GM12878 (cell line): Measurements from ENCODE around the gene ZBTB5. TPM values are rescaled to one million over a fixed set of nuclear protein-coding genes. Genes with fewer than 3 reads are reported as not detected.
A peak's percentile ranks its signal among the peaks of the same experiment; 100 is the strongest.

Experiments
- ATAC-seq: fragments of 200-7000 bp; cut with Tn5 transposase; 3 replicates; pipeline ENCODE4 v1.9.1; 2020; ENCODE audit warnings: mild to moderate bottlenecking, moderate library complexity
- BruUV-seq: library from RNA; stranded (reverse); fragments of 400-500 nt; replicated peaks from 2 replicates; lab custom pipeline; 2021; lab: Mats Ljungman, UMichigan
- CTCF ChIA-PET: fragments of 300-600 bp; sonication (Branson Sonifier 250); formaldehyde crosslinking; extraction: SDS; loops from one replicate; lab custom pipeline; 2021; ENCODE audit warnings: inconsistent platforms; lab: Yijun Ruan, JAX
- POLR2A ChIA-PET: fragments of 350-600 bp; formaldehyde crosslinking; extraction: SDS; loops from one replicate; lab custom pipeline; 2021; ENCODE audit warnings: inconsistent platforms; lab: Charles Lee
- RAD21 ChIA-PET: fragments of 300-600 bp; sonication (Branson Sonifier 250); formaldehyde crosslinking; loops from one replicate; lab custom pipeline; 2023; ENCODE audit warnings: antibody characterized with exemption; ENCODE audit not compliant: unreplicated experiment; lab: Charles Lee
- SMC1A ChIA-PET: fragments of 300-600 bp; sonication (Branson Sonifier 250); formaldehyde crosslinking; loops from one replicate; lab custom pipeline; 2023; ENCODE audit not compliant: unreplicated experiment, uncharacterized antibody; lab: Charles Lee
- DNase-seq: peaks from one replicate; pipeline ENCODE4 v3.0.0-alpha.2; 2011; ENCODE audit warnings: low read depth, low spot score
- FAIRE-seq: peaks from 3 replicates; lab custom pipeline; 2011; peaks lifted over from hg19 to GRCh38; lab: Jason Lieb, UNC
- H2AFZ ChIP-seq: 2 replicates; pipeline ENCODE4 v1.6.0; 2011; ENCODE audit warnings: low read depth, low read length, control low read depth; ENCODE audit not compliant: control insufficient read depth
- H3K27ac ChIP-seq: 2 replicates; pipeline ENCODE4 v1.5.1; 2011; ENCODE audit warnings: control low read depth; ENCODE audit not compliant: control insufficient read depth, insufficient read depth
- H3K27me3 ChIP-seq, 2 experiments: replicated peaks in 1 of 2; 2 replicates each; pipeline versions ENCODE4 v1.6.0 to v1.6.1; 2011; ENCODE audit warnings: low read length in 1 of 2; ENCODE audit not compliant: control insufficient read depth in 2 of 2, insufficient read depth in 2 of 2
- H3K36me3 ChIP-seq, 2 experiments: 2 replicates each; pipeline ENCODE4 v1.5.1; 2011; ENCODE audit warnings: low read length in 1 of 2; ENCODE audit not compliant: control insufficient read depth in 2 of 2, insufficient read depth in 2 of 2
- H3K4me1 ChIP-seq: 2 replicates; pipeline ENCODE4 v1.6.1; 2011; ENCODE audit warnings: mild to moderate bottlenecking, low read length, moderate library complexity, mixed read lengths; ENCODE audit not compliant: control insufficient read depth, insufficient read depth
- H3K4me2 ChIP-seq: 2 replicates; pipeline ENCODE4 v1.6.0; 2011; ENCODE audit warnings: control low read depth; ENCODE audit not compliant: control insufficient read depth, insufficient read depth
- H3K4me3 ChIP-seq: fragments of 200-600 bp; sonication (generic); 2 replicates; pipeline ENCODE4 v1.5.1; 2016
- H3K79me2 ChIP-seq: 2 replicates; pipeline ENCODE4 v1.6.0; 2011; ENCODE audit warnings: low read length; ENCODE audit not compliant: control insufficient read depth, insufficient read depth
- H3K9ac ChIP-seq: 2 replicates; pipeline ENCODE4 v1.8.0; 2011; ENCODE audit warnings: low read length, control low read depth, mixed read lengths; ENCODE audit not compliant: control insufficient read depth, insufficient read depth
- H3K9me3 ChIP-seq: replicated peaks from 3 replicates; pipeline ENCODE4 v1.5.1; 2011; ENCODE audit warnings: mild to moderate bottlenecking, low read length; ENCODE audit not compliant: control insufficient read depth, insufficient read depth
- H4K20me1 ChIP-seq: 2 replicates; pipeline ENCODE4 v1.6.0; 2011; ENCODE audit not compliant: control insufficient read depth, insufficient read depth
- ATF7 ChIP-seq: fragments of 450-650 bp; IDR thresholded peaks from 2 replicates; pipeline ENCODE4 v1.6.1; 2016; ENCODE audit warnings: low read depth, mild to moderate bottlenecking
- CBX3 ChIP-seq: fragments of 200-600 bp; sonication (generic); IDR thresholded peaks from 2 replicates; pipeline ENCODE4 v1.6.1; 2016; ENCODE audit warnings: low read depth, borderline replicate concordance
- CHD1 ChIP-seq: IDR thresholded peaks from 2 replicates; pipeline ENCODE4 v1.6.1; 2012; ENCODE audit warnings: low read depth, low read length, improper control_type of control experiment
- CHD2 ChIP-seq: IDR thresholded peaks from 2 replicates; pipeline ENCODE4 v1.6.1; 2011; ENCODE audit warnings: low read depth, low read length, improper control_type of control experiment, borderline replicate concordance
- ESRRA ChIP-seq: IDR thresholded peaks from 2 replicates; pipeline ENCODE4 v1.6.1; 2012; ENCODE audit warnings: mild to moderate bottlenecking, low read length, improper control_type of control experiment
- FOXM1 ChIP-seq: IDR thresholded peaks from 2 replicates; pipeline ENCODE4 v1.6.1; 2012; ENCODE audit warnings: low read depth, mild to moderate bottlenecking, inconsistent platforms, low read length, moderate library complexity
- IRF5 ChIP-seq: fragments of 450-650 bp; IDR thresholded peaks from 2 replicates; pipeline ENCODE4 v1.6.1; 2017; ENCODE audit warnings: borderline replicate concordance
- MEF2A ChIP-seq: IDR thresholded peaks from 2 replicates; pipeline ENCODE4 v1.6.1; 2011; ENCODE audit warnings: low read depth, mild to moderate bottlenecking, low read length, moderate library complexity; ENCODE audit not compliant: insufficient read depth
- MEF2B ChIP-seq: fragments of 450-650 bp; IDR thresholded peaks from 2 replicates; pipeline ENCODE4 v1.6.1; 2018; ENCODE audit warnings: mild to moderate bottlenecking, moderate library complexity; ENCODE audit not compliant: partially characterized antibody, poor library complexity, severe bottlenecking
- NRF1 ChIP-seq: conservative IDR thresholded peaks from 2 replicates; pipeline ENCODE4 v1.6.1; 2011; ENCODE audit warnings: mild to moderate bottlenecking, low read depth, low read length, improper control_type of control experiment
- PAX8 ChIP-seq: fragments of 450-650 bp; IDR thresholded peaks from 2 replicates; pipeline ENCODE4 v1.6.1; 2017; ENCODE audit warnings: mild to moderate bottlenecking, moderate library complexity
- PBX3 ChIP-seq: IDR thresholded peaks from 2 replicates; pipeline ENCODE4 v1.6.1; 2011; ENCODE audit warnings: mild to moderate bottlenecking, low read depth, low read length, moderate library complexity; ENCODE audit not compliant: insufficient replicate concordance
- POLR2AphosphoS2 ChIP-seq: IDR thresholded peaks from 2 replicates; pipeline ENCODE4 v1.6.1; 2011; ENCODE audit warnings: low read depth, mild to moderate bottlenecking, low read length, improper control_type of control experiment, moderate library complexity
- RELA ChIP-seq: fragments of 450-650 bp; IDR thresholded peaks from 2 replicates; pipeline ENCODE4 v1.8.0; 2014; ENCODE audit warnings: borderline replicate concordance; ENCODE audit not compliant: partially characterized antibody
- SMARCA5 ChIP-seq: fragments of 450-650 bp; IDR thresholded peaks from 2 replicates; pipeline ENCODE4 v1.6.1; 2017; ENCODE audit warnings: mild to moderate bottlenecking
- SPI1 ChIP-seq: IDR thresholded peaks from 2 replicates; pipeline ENCODE4 v1.6.1; 2011; ENCODE audit warnings: low read depth, mild to moderate bottlenecking, low read length, moderate library complexity, borderline replicate concordance; ENCODE audit not compliant: insufficient read depth
- SREBF2 ChIP-seq: IDR thresholded peaks from 2 replicates; pipeline ENCODE4 v1.6.1; 2012; ENCODE audit warnings: mild to moderate bottlenecking, low read length
- TAF1 ChIP-seq: IDR thresholded peaks from 2 replicates; pipeline ENCODE4 v1.6.1; 2011; ENCODE audit warnings: mild to moderate bottlenecking, low read depth, low read length, borderline replicate concordance
- TCF12 ChIP-seq: IDR thresholded peaks from 2 replicates; pipeline ENCODE4 v1.6.1; 2011; ENCODE audit warnings: low read depth, mild to moderate bottlenecking, low read length
- ZSCAN29 ChIP-seq: fragments of 450-650 bp; IDR thresholded peaks from 2 replicates; pipeline ENCODE4 v1.6.1; 2017; ENCODE audit warnings: mild to moderate bottlenecking, moderate library complexity
- WGBS: methylation state at CpG from one replicate; pipeline ENCODE4 v1.1.6; 2016; ENCODE audit warnings: low lambda C conversion rate; ENCODE audit not compliant: insufficient replicate concordance, insufficient coverage; ENCODE audit errors: missing lambda C conversion rate; 5-methylcytosine and 5-hydroxymethylcytosine counted together
- in situ Hi-C: fragments of 300-500 bp; cut with MboI; formaldehyde crosslinking; loops from 9 replicates; pipeline ENCODE4 v1.14.3; 2018; ENCODE audit warnings: mixed read lengths
- intact Hi-C: fragments of 100-400 bp; cut with micrococcal nuclease; formaldehyde crosslinking; loops from one replicate; pipeline ENCODE4 v1.14.2; 2022; ENCODE audit not compliant: unreplicated experiment
- polyA plus RNA-seq, 11 experiments: library from polyadenylated mRNA; depleted of rRNA in 4 of 11; unstranded in 6 of 11; stranded (reverse) in 5 of 11; fragments of >200 nt; fragmentation: Nextera tagmentation in 4 of 11; fragmentation: Illumina TruSeq in 1 of 11; extraction: Ambion mirVana in 4 of 11; extraction: Trizol in 1 of 11; gene quantifications; 1 replicate in 1 of 11; 2 replicates in 10 of 11; pipeline versions ENCODE4 v1.2.1 to v1.2.3, GENCODE V29; 2011 to 2016; ENCODE audit warnings: inconsistent platforms in 2 of 11, missing spikeins in 2 of 11, low read depth in 1 of 11
- total RNA-seq, 4 experiments: library from RNA; depleted of rRNA in 3 of 4; stranded (reverse); fragments of >200 nt in 3 of 4; fragmentation: Illumina TruSeq in 1 of 4; extraction: Trizol in 1 of 4; gene quantifications; 2 replicates each; pipeline versions ENCODE4 v1.2.1 to v1.2.3, GENCODE V29; 2013 to 2021

ZBTB5 gene
- total and polyA plus RNA-seq, 10 of the 15 experiments (the other 5 are each of a cell fraction or from before 2014, with no cell fraction given), result 1.4 to 32.5 (median 12.1) TPM

GRCh38 chr9:37408933-37409710 is 56.1 kb downstream of the ZBTB5 start:
- no peaks in the 10 kb centered on the region for H4K20me1 ChIP-seq
- H3K79me2 ChIP-seq, result peaks cover 46% of the 10 kb centered on the region
- ChIA-PET SMC1A (interaction anchor here (0.8 to 4.7 kb wide), 15 partner anchors 9 to 416 kb away, joined by 3 to 23 read pairs (median 5); no protein-coding TSS in a partner anchor), CTCF (interaction anchor here (0.8 to 15.1 kb wide), 14 partner anchors 11 to 535 kb away, joined by 3 to 220 read pairs (median 12); no protein-coding TSS in a partner anchor), RAD21 (interaction anchor here (0.5 to 7.5 kb wide), 12 partner anchors 10 to 414 kb away, joined by 3 to 126 read pairs (median 4); partner anchors contain the start of gene ZBTB5), POLR2A (interaction anchor here (0.6 to 15.5 kb wide), 8 partner anchors 27 to 413 kb away, joined by 3 to 212 read pairs (median 4); no protein-coding TSS in a partner anchor)
- DNase-seq (peak; percentile 100), FAIRE-seq (peak; percentile 98), ATAC-seq (peak; percentile 76)
- H3K27ac ChIP-seq, result peak overlapping the region; percentile 100
- intact Hi-C loops (loop anchor here (1.0 to 10.0 kb wide), 10 partner anchors 31 to 534 kb away; no protein-coding TSS in a partner anchor), in situ Hi-C loops (no loop called here)
- H2AFZ ChIP-seq, result no peak overlapping the region
- H3K9ac ChIP-seq, result peak overlapping the region; percentile 92
- no peaks in the 10 kb centered on the region for H3K36me3 ChIP-seq
- BruUV-seq, result no TSS peak
- peak overlapping the region; percentile 92 for H3K4me2 ChIP-seq
- H3K27me3 ChIP-seq, result no peaks in the 10 kb centered on the region
- H3K9me3 ChIP-seq, result no peaks in the 10 kb centered on the region
- peak overlapping the region; percentile 57; the same call in 1 of the 2 replicates for H3K4me3 ChIP-seq
- H3K4me1 ChIP-seq, result peaks cover 66% of the 10 kb centered on the region
- 1% methylated on average over 22 of the region's 22 CpGs for WGBS
- TF ChIP-seq CHD2, result peak; percentile 88
- TF ChIP-seq NRF1, result no peak
- TF ChIP-seq ESRRA, result peak; percentile 99
- peak; percentile 52; the same call in 1 of the 2 replicates for TF ChIP-seq SMARCA5
- no peak for TF ChIP-seq FOXM1
- peak; percentile 96 for TF ChIP-seq ATF7
- TF ChIP-seq POLR2AphosphoS2, result no peak; the same call in 1 of the 2 replicates
- no peak for TF ChIP-seq PAX8
- TF ChIP-seq IRF5, result 0 out of 2 replicates have a peak, but pooled peaks have one; percentile 35
- 0 out of 2 replicates have a peak, but pooled peaks have one; percentile 46 for TF ChIP-seq SREBF2
- peak; percentile 83; the same call in 1 of the 2 replicates for TF ChIP-seq MEF2A
- peak; percentile 27; the same call in 1 of the 2 replicates for TF ChIP-seq ZSCAN29
- TF ChIP-seq TCF12, result peak; percentile 99
- 0 out of 2 replicates have a peak, but pooled peaks have one; percentile 1 for TF ChIP-seq SPI1
- peak; percentile 97 for TF ChIP-seq RELA
- no peak for TF ChIP-seq CBX3
- TF ChIP-seq CHD1, result no peak
- TF ChIP-seq PBX3, result peak; percentile 49
- peak; percentile 65; the same call in 1 of the 2 replicates for TF ChIP-seq TAF1
- peak; percentile 96 for TF ChIP-seq MEF2B
